ENCODE results near the gene ABCA12. TPM values are rescaled to one million over a fixed set of nuclear protein-coding genes. Genes with fewer than 3 reads are reported as not detected.

The ABCA12 gene
- total RNA-seq, 1 experiment from 2014 or later: 0.03 TPM

DNA sequence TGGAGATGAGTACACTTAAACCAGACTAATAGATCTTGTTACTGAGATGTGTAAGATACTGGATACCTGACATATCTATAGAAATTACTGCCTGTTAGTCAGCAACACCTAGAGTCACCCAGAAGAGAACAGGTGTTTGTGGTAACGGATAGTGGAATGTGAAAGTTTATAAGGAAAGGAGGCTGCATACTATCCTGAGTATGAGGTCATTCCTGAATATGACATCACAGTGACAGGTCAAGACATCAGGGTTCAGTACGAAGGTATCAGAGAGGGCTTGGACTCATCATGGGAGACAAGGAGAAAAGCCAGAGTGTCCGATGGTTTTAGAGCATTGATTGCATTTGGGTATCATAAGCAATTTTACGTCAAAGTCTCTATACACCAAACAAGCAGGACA lies 55.3 kb downstream of the ABCA12 start:
- DNase-seq (ENCODE audit: low read depth, low spot score) (no peak), ATAC-seq (no peak)
- Histone ChIP-seq H3K36me3 (ENCODE audit: control insufficient read depth, insufficient read depth, low read length) (no peaks in the 10 kb centered on the region), H3K27ac (ENCODE audit: low read length) (no peak overlapping the region), H3K4me3 (ENCODE audit: low read depth in 2 of 2, low read length in 2 of 2) (no peak overlapping the region), H3K27me3 (ENCODE audit: control insufficient read depth, insufficient read depth, low read length) (no peaks in the 10 kb centered on the region), H3K4me1 (ENCODE audit: control insufficient read depth, insufficient read depth, low read length) (no peaks in the 10 kb centered on the region), H3K9me3 (ENCODE audit: control insufficient read depth, insufficient read depth, low read depth, low read length) (no peaks in the 10 kb centered on the region)
- ChIA-PET POLR2A (no interaction called here), CTCF (no interaction called here)
- TF ChIP-seq TCF7L2 (IDR thresholded peaks at IDR 0.05; ENCODE audit: low read depth, low read length) (no peak), REST (IDR thresholded peaks at IDR 0.05; ENCODE audit: insufficient read depth in 1 of 2, low read depth in 2 of 2, low read length in 1 of 2) (no peak), POLR2AphosphoS5 (IDR thresholded peaks at IDR 0.05; ENCODE audit: low read depth, low read length) (no peak), SIN3A (IDR thresholded peaks at IDR 0.05; ENCODE audit: borderline replicate concordance, insufficient read depth, low read depth, low read length) (no peak)
- TF ChIP-seq, protein P1, sequence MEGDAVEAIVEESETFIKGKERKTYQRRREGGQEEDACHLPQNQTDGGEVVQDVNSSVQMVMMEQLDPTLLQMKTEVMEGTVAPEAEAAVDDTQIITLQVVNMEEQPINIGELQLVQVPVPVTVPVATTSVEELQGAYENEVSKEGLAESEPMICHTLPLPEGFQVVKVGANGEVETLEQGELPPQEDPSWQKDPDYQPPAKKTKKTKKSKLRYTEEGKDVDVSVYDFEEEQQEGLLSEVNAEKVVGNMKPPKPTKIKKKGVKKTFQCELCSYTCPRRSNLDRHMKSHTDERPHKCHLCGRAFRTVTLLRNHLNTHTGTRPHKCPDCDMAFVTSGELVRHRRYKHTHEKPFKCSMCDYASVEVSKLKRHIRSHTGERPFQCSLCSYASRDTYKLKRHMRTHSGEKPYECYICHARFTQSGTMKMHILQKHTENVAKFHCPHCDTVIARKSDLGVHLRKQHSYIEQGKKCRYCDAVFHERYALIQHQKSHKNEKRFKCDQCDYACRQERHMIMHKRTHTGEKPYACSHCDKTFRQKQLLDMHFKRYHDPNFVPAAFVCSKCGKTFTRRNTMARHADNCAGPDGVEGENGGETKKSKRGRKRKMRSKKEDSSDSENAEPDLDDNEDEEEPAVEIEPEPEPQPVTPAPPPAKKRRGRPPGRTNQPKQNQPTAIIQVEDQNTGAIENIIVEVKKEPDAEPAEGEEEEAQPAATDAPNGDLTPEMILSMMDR (IDR thresholded peaks at IDR 0.05): no peak
- intact Hi-C loops (cut with micrococcal nuclease; ENCODE audit: unreplicated experiment) (no loop called here), in situ Hi-C loops (cut with HindIII; ENCODE audit: low pct_unique_long_range_greater_than_20kb, low sequenced_read_pairs) (no loop called here)
- BruUV-seq (replicated peaks): no TSS peak

DNA sequence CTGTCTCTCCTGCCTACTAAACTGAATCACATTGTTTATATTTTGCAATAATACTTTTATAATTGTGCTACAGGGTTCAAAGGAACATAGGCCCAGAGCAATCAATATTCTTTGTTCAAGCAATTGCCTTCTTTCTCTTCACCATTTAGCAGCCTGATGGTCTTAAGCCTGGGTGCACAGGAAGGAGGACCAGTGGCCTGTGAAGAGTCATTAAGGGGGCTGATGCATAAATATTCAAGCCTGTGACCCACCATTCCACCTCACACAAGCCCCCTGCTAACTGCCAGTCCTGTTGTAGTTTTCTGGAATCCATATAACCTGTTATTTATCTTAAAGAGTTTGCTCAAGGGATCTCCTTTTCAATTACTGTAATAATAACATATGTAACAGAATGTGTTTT lies 56.0 kb downstream of the ABCA12 start:
- BruUV-seq (replicated peaks): no TSS peak
- no peaks in the 10 kb centered on the region for H3K9me3 ChIP-seq (ENCODE audit: control insufficient read depth, insufficient read depth, low read depth, low read length)
- H3K36me3 ChIP-seq (ENCODE audit: control insufficient read depth, insufficient read depth, low read length): no peaks in the 10 kb centered on the region
- ChIA-PET CTCF (no interaction called here), POLR2A (no interaction called here)
- intact Hi-C loops (cut with micrococcal nuclease; ENCODE audit: unreplicated experiment): no loop called here
- in situ Hi-C loops (cut with HindIII; ENCODE audit: low pct_unique_long_range_greater_than_20kb, low sequenced_read_pairs): no loop called here
- DNase-seq (ENCODE audit: low read depth, low spot score) (no peak), ATAC-seq (no peak)
- H3K27ac ChIP-seq (ENCODE audit: low read length): no peak overlapping the region
- H3K4me1 ChIP-seq (ENCODE audit: control insufficient read depth, insufficient read depth, low read length): no peaks in the 10 kb centered on the region
- no peaks in the 10 kb centered on the region for H3K27me3 ChIP-seq (ENCODE audit: control insufficient read depth, insufficient read depth, low read length)
- H3K4me3 ChIP-seq (ENCODE audit: low read depth in 2 of 2, low read length in 2 of 2): no peak overlapping the region
- no peak for TF ChIP-seq TCF7L2 (IDR thresholded peaks at IDR 0.05; ENCODE audit: low read depth, low read length)
- TF ChIP-seq REST (IDR thresholded peaks at IDR 0.05; ENCODE audit: insufficient read depth in 1 of 2, low read depth in 2 of 2, low read length in 1 of 2): no peak
- TF ChIP-seq SIN3A (IDR thresholded peaks at IDR 0.05; ENCODE audit: borderline replicate concordance, insufficient read depth, low read depth, low read length): no peak
- TF ChIP-seq, protein P1 (IDR thresholded peaks at IDR 0.05): no peak
- no peak for TF ChIP-seq POLR2AphosphoS5 (IDR thresholded peaks at IDR 0.05; ENCODE audit: low read depth, low read length)

All from Panc1 (cell line).